Middle frontal gyrus (tissue), 1 donor: ENCODE data around the gene RUNX2.

Source experiments
- DNase-seq: peaks from one replicate; pipeline ENCODE4 v3.0.0-alpha.2; 2015; ENCODE audit warnings: low spot score; ENCODE audit errors: extremely low spot score

RUNX2 gene

DNA sequence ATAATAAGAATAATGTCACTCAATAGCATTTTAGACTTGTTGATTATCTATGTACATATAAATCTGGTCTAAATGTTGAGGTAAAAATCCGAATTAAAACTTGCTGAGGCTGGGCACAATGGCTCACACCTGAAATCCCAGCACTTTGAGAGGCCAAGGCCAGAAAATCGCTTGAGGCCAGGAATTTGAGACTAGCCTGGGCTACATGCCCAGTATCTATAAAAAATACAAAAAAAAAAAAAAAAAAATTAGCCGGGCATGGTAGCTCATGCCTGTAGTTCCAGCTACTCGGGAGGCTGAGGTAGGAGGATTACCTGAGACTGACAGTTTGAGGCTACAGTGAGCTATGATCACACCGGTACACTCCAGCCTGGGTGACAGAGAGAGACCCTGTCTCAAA lies 83.8 kb downstream of the RUNX2 start:
- no peak for DNase-seq

DNA sequence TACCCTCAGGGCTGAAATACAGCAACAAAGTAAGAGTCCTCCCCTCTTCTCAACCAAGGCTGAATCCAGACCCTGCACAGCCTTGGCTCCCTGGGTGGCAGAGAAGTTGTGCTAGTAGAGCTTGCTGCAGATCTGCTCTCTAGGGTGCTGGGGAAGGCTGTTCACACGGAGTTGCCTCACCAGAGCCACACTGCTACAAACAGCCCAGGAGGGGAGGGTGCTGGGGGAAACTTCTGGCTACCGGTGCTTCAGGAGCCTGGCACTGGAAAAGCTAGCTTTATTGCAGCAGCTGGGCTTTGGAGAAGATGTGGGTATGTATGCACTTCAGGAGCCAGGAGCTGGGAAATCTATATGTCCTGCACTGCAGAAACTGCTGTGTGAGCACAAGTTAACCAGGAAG lies 87.2 kb downstream of the RUNX2 start:
- DNase-seq: no peak

DNA sequence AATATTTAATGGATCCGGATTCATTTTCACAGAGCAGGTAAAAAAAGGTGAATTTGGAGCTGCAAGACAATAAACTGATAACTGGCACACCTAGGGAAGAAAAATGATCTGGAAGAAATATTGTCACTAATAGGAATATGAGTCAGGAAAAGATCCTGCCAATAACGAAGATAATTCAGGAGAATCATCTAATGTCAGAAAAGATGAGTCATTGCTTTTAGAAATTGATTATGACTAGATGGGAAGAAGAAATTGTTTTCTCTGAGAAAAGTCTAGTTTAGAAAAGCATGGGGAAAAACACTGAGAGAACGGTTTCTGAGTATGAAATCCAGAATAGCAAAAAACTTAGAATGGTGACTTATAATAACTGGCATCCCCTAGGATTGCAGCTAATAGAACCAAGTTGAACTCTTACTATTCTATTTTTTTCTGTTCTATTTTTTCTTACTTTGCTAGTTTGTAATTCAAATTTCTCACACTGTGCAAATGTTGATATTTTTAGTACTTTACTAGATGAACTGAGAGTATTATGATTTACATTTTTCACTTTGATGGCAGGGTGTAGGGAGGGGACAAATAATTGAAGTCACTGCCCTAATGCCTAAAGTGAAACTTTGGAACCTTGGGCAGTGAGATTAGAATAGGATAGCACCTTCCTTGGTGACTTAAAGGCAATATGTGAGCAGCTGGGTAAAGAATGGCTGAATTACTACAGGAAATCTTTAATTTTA lies 87.8 kb downstream of the RUNX2 start:
- no peak for DNase-seq

DNA sequence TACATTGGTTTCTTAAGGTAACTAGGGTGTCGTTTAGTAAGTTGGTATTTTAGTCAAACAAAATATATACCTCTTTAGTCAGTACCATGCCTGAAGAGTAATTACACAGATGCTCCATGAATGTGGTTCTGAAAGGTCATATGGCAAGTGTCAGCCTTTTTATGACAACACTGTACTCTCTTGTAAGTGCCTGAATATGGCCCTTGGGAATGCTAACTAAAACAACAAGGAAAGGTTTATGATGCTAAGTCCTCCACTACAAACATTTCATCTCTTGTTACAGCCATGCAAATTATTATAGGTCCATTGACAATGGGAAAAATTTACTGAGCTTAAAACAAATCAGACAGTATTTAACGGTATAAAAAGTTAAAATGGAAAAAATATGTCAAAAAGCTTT lies 88.6 kb downstream of the RUNX2 start:
- DNase-seq: no peak

- no peak for DNase-seq
Observed at GRCh38 chr6:45417436-45417835, 89.3 kb downstream of the RUNX2 start.

GRCh38 chr6:45419571-45420082 lies 91.5 kb downstream of the RUNX2 start:
- no peak for DNase-seq

GRCh38 chr6:45420083-45420908 lies 92.2 kb downstream of the RUNX2 start:
- no peak for DNase-seq

DNA sequence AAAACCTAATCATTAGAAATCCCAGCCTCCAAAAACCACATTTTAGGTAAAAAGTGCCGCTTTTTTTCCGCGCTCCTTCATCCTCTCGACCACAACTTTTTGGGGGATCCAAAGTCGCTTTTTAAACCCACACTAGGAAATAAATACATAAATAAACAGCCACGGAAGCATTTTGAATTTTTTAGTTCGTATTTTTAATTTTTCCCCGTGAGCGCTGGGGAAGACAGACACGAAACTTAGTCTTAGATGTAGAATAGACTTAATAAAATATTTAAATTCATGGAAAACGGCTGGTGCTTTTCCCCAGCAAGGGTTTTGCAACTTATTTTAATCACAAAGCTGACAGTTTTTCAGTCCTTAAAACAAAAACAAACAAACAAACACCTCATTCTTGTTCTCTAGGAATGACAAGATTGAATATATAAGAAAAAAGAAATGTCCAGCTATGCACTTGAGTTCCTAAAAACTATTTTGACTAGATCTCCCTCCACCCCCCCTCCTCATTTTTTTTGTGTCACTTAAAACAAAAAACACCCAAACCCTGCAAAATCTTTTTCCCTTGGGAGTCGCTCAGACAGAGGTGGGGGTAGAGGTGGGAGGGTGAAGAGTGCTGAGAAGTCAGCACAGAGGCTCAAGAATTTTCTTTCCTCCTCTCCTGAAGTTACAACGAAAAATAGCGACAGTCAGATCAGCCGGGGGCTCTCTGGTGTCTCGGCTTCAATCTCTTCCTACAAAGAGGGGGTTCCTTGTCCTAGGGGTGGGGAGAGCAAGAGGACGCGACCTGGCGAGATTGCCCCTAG lies 93.0 kb downstream of the RUNX2 start:
- DNase-seq: no peak

DNA sequence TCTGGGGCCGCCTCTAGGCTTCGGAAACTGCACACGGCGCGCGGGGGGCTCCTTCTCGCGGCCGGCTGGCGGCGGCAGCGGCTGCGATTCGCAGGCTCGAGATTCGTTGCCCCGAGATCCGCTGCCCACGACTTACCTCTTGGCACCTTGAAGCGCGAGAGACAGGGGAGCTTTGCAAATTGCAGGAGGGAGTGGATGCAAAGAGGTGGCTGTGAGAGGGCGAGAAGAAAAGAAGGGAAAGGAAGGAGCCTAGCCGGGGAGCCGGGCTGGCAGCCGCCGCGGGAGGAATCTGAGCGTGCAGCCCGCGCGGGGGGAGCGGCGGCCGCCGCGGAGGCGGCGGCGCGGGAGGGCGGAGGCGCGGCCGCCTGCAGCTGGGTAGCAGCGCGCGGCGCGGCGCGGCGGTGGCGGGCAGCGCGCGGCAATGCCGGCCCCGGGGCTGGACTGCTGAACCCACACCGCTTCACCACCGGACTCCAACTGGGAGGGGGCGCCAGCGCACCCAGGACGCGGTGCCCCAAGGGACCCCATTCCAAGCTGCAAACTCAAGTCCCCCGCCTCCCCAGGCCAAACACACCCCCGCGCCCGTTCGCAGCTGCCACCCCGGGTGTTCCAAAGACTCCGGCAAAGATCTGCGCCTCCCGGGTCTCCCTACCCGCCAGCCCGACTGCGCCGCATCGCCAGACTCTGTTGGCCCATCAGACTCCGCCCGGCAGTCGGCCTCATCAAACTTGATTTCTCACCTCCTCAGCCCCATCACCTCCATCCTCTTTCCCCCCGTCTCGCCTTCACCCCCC lies 93.8 kb downstream of the RUNX2 start:
- DNase-seq: no peak

GRCh38 chr6:45422503-45423110 lies 94.5 kb downstream of the RUNX2 start:
- no peak for DNase-seq

DNA sequence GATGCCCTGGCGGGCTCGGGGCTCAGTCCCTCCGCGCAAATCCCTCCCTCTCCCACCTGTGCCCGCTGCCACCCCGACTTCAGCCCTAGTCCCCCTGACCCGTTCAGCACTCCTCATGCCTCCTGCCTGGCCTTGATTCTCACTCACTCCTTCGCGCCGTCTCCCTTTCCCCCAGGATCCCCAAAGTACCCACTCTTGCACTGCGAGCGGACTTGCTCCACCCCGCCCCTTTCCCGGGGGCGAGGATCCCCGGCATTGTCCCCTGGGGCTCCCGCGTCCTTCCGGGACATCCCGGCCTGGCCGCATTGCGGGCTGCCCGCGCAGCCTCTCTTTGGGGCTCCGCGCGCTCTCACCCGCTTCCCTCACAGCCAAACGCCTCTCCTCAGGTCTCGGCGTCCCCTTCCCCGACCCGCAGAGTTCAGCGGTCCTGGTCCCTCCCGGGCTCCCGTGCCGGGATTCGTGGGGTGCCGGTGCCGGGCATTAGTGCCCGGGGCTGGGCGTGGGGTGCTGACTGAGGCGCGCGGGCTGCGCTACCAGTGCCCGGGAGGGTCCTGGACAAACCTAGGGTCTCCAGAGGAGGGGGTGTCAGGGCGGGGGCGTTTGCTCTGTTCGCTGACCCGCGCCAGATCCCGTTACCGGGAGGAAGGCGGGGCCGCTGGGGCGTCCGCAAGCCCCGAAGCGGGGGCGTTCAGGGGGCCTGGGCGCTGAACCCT lies 95.1 kb downstream of the RUNX2 start:
- no peak for DNase-seq

DNA sequence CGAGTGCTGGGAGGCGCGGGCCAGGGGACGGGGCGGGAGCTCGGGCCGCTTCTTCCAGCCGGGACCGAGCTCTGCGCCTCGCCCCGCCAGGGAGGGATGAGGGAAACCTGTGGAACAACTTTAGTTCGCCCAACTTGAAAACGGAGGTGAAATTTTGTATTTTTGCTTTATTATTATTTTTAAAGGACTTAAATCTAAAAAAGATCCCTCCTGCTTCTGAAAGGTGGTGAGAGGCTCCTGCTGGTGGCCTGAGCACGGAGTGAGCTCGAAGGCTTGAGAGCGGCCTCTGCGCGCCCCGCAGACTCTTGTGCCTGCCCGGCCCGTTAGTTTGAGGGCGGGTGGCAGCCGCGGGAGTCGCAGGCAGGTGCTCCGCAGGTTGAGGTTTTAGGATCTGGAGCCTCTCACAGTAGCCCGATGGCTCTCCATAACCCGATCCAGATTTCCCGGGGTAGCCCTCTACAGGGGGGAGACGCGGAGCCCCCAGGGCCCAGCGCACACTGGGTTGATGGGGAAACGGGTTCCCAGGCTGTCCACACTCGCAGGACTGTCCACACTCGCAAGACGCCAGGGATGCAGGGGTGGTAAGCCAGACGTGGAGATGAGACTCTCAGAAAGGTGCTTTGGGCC lies 95.8 kb downstream of the RUNX2 start:
- DNase-seq: no peak

- DNase-seq: no peak
Observed at GRCh38 chr6:45424451-45424861, 96.3 kb downstream of the RUNX2 start.

DNA sequence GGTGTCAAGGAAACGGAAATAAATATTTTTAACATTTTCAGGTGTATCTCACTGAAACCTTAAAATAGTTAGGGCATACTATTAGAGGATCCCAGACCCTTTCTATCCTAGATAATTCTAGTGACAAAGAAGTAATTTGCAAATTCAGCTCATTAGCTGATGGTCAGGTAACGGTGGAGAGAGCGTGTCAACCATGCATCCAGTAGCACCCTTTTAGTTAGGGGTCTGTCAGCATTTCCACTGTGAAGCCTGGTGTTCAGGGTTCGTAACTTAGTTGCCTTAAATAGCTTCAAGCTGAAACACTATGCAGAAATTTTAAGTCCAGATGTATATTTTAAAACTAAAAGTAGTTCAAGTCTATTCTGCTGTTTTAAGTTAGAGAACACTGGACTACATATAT lies 98.1 kb downstream of the RUNX2 start:
- DNase-seq: no peak

DNA sequence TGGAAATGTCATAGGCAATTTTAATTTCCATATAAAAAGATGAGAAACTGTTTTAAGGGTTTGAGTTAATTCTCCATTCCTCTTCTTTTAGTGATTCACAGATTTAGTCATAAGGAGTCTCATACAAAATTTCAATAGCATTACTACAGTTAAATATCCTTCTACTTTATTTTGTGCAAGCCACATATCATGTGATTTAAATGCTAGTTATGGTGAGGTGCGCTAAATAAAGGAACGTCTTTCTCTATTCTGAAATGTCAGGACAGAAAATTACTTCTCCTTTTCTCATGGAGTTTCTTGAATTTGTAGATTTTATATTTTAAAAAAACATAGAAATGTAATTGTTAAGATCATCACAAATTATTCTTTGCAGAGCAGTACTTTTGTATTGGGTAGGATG lies 99.6 kb downstream of the RUNX2 start:
- no peak for DNase-seq

DNA sequence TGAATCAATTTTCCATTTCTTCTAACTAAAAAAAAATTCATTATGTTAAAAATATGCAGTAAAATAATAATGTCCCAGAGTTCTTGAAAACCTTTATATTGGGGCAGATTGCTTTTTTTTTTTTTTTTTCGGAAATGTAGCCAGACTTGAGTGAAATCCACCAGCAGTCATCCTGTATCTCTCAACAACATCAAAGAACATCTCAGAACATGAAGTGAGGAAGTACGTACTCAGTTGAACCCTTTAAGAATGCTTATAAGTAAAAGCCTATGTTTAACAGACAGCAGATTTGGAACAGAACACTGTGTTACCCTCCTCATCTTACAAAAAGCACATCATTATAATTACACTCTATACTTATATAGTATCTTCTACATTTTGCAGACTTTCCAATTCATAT lies 100.6 kb downstream of the RUNX2 start:
- no peak for DNase-seq

GRCh38 chr6:45430590-45431202 lies 102.6 kb downstream of the RUNX2 start:
- DNase-seq: no peak

- no peak for DNase-seq
Observed at GRCh38 chr6:45431317-45432065, 103.4 kb downstream of the RUNX2 start.
